B cell (primary cell): ENCODE data around the gene RAB3IP. TPM values are rescaled to one million over a fixed set of nuclear protein-coding genes. Genes with fewer than 3 reads are reported as not detected.

ENCODE experiments used
- ATAC-seq: fragments of 200-7000 bp; cut with Tn5 transposase; one replicate; pipeline ENCODE4 v1.10.0; 2021; ENCODE audit warnings: low read depth, mild to moderate bottlenecking, moderate number of reproducible peaks, moderate library complexity
- CTCF ChIA-PET: fragments of 350-600 bp; sonication (Branson Sonifier 250); formaldehyde crosslinking; loops from one replicate; lab custom pipeline; 2021; ENCODE audit warnings: antibody characterized with exemption, inconsistent platforms; lab: Charles Lee
- POLR2A ChIA-PET: fragments of 350-600 bp; sonication (Branson Sonifier 250); formaldehyde crosslinking; loops from one replicate; lab custom pipeline; 2021; ENCODE audit warnings: antibody characterized with exemption; lab: Charles Lee
- DNase-seq: peaks from one replicate; pipeline ENCODE4 v3.0.0; 2013
- H2AFZ ChIP-seq: 2 replicates; pipeline ENCODE4 v1.6.1; 2012; ENCODE audit warnings: mild to moderate bottlenecking, low read depth, low read length; ENCODE audit not compliant: insufficient read depth, poor library complexity, severe bottlenecking
- H3K27ac ChIP-seq, 2 donors: 1 replicate in 1 of 2; 2 replicates in 1 of 2; pipeline ENCODE4 v1.5.1; 2012 to 2013; ENCODE audit warnings: low read length in 2 of 2, mild to moderate bottlenecking in 2 of 2, moderate library complexity in 1 of 2
- H3K27me3 ChIP-seq, 4 experiments: fragments of 200-600 bp in 1 of 4; sonication (generic) in 1 of 4; replicated peaks in 1 of 4; 1 replicate in 2 of 4; 2 replicates in 2 of 4; pipeline versions ENCODE4 v1.6.1 to v1.7.0; 2013 to 2016; ENCODE audit warnings: low read length in 3 of 4, mild to moderate bottlenecking in 2 of 4, mixed read lengths in 1 of 4, moderate library complexity in 1 of 4; ENCODE audit not compliant: insufficient read depth in 4 of 4, control insufficient read depth in 3 of 4; ENCODE audit errors: control extremely low read depth in 1 of 4
- H3K36me3 ChIP-seq, 2 experiments: replicated peaks in 1 of 2; 1 replicate in 1 of 2; 2 replicates in 1 of 2; pipeline versions ENCODE4 v1.6.1 to v1.7.1; 2013; ENCODE audit warnings: low read length in 1 of 2; ENCODE audit not compliant: insufficient read depth in 2 of 2, control insufficient read depth in 1 of 2; ENCODE audit errors: control extremely low read depth in 1 of 2, extremely low read depth in 1 of 2
- H3K4me1 ChIP-seq, 2 donors: fragments of 200-600 bp in 1 of 2; sonication (generic) in 1 of 2; 1 replicate in 1 of 2; 2 replicates in 1 of 2; pipeline versions ENCODE4 v1.5.1 to v1.6.1; 2013 to 2017; ENCODE audit warnings: low read length in 2 of 2; ENCODE audit not compliant: control insufficient read depth in 2 of 2, insufficient read depth in 2 of 2
- H3K4me2 ChIP-seq: replicated peaks from 2 replicates; pipeline ENCODE3; 2012; ENCODE audit warnings: mild to moderate bottlenecking, low read depth, low read length; ENCODE audit not compliant: poor library complexity, severe bottlenecking
- H3K4me3 ChIP-seq, 5 experiments: fragments of 200-600 bp in 1 of 5; sonication (generic) in 1 of 5; 1 replicate in 3 of 5; 2 replicates in 2 of 5; pipeline versions ENCODE4 v1.5.1 to v1.7.0; 2011 to 2016; ENCODE audit warnings: low read length in 4 of 5, mild to moderate bottlenecking in 4 of 5, low read depth in 2 of 5, control low read depth in 1 of 5, moderate library complexity in 1 of 5; ENCODE audit not compliant: insufficient read depth in 1 of 5; ENCODE audit errors: control extremely low read depth in 1 of 5, extremely low read depth in 1 of 5
- H3K79me2 ChIP-seq: fragments of 200-600 bp; sonication (generic); one replicate; pipeline ENCODE4 v1.6.0; 2016; ENCODE audit warnings: low read length; ENCODE audit not compliant: control insufficient read depth, insufficient read depth
- H3K9ac ChIP-seq: fragments of 200-600 bp; sonication (generic); 2 replicates; pipeline ENCODE4 v1.6.1; 2017; ENCODE audit warnings: mild to moderate bottlenecking, low read length, moderate library complexity
- H3K9me3 ChIP-seq, 3 donors: one replicate each; pipeline versions ENCODE4 v1.6.1 to v1.7.1; 2013; ENCODE audit warnings: low read length in 2 of 3; ENCODE audit not compliant: control insufficient read depth in 2 of 3, insufficient read depth in 1 of 3; ENCODE audit errors: control extremely low read depth in 1 of 3
- H4K20me1 ChIP-seq: 2 replicates; pipeline ENCODE4 v1.6.0; 2012; ENCODE audit warnings: mild to moderate bottlenecking, low read length; ENCODE audit not compliant: insufficient read depth, control insufficient read depth, poor library complexity, severe bottlenecking
- H3K27ac Mint-ChIP-seq: one replicate; pipeline ENCODE4 v1.8.0; 2021; ENCODE audit warnings: mixed read lengths
- H3K27me3 Mint-ChIP-seq: one replicate; pipeline ENCODE4 v1.8.0; 2021; ENCODE audit warnings: mixed read lengths
- H3K4me1 Mint-ChIP-seq: one replicate; pipeline ENCODE4 v1.8.0; 2021; ENCODE audit warnings: mixed read lengths
- H3K4me3 Mint-ChIP-seq: one replicate; pipeline ENCODE4 v1.8.0; 2021; ENCODE audit warnings: mixed read lengths
- H3K9me3 Mint-ChIP-seq: one replicate; pipeline ENCODE4 v1.8.0; 2022; ENCODE audit warnings: mixed read lengths; ENCODE audit not compliant: insufficient read depth
- CTCF ChIP-seq: fragments of 200-600 bp; IDR thresholded peaks from one replicate; pipeline ENCODE4 v1.8.0; 2022; ENCODE audit warnings: antibody characterized with exemption, mild to moderate bottlenecking
- EZH2 ChIP-seq: IDR thresholded peaks from 2 replicates; pipeline ENCODE4 v1.6.1; 2012; ENCODE audit warnings: borderline replicate concordance, low read depth, mild to moderate bottlenecking, moderate library complexity, low read length; ENCODE audit not compliant: insufficient read depth, poor library complexity, severe bottlenecking
- WGBS: methylation state at CpG from one replicate; pipeline ENCODE4 v1.1.5; 2013; ENCODE audit warnings: missing lambda C conversion rate; ENCODE audit not compliant: insufficient coverage; 5-methylcytosine and 5-hydroxymethylcytosine counted together
- intact Hi-C: fragments of 100-400 bp; cut with micrococcal nuclease; formaldehyde crosslinking; loops from one replicate; pipeline ENCODE4 v1.10.0; 2022
- polyA plus RNA-seq: library from polyadenylated mRNA; depleted of rRNA; stranded (reverse); fragments of >200 nt; gene quantifications from 2 replicates; pipeline ENCODE4 v1.2.3, GENCODE V29; 2012
- total RNA-seq, 2 donors: library from RNA; stranded (reverse); fragments of 120-200 nt in 1 of 2; gene quantifications; 1 replicate in 1 of 2; 2 replicates in 1 of 2; pipeline versions ENCODE4 v1.2.3 to v1.2.4, GENCODE V29; 2013 to 2022

Gene RAB3IP
- total and polyA plus RNA-seq, 2 donors (not counting 1 experiment from before 2014, with no cell fraction given): 11.2 to 37.9 TPM

- Histone ChIP-seq H3K4me1 (no peaks in the 10 kb centered on the region), H3K27ac (no peak overlapping the region), H3K4me2 (no peak overlapping the region), H3K9ac (no peak overlapping the region), H3K27me3 (no peaks in the 10 kb centered on the region), H3K9me3 (no peaks in the 10 kb centered on the region), H2AFZ (no peak overlapping the region), H4K20me1 (no peaks in the 10 kb centered on the region), H3K36me3 (no peaks in the 10 kb centered on the region), H3K4me3 (no peak overlapping the region), H3K79me2 (no peaks in the 10 kb centered on the region)
- no peaks in the 10 kb centered on the region for H3K9me3 Mint-ChIP-seq
- ATAC-seq (no peak), DNase-seq (no peak)
- CTCF ChIA-PET: no interaction called here
- H3K27ac Mint-ChIP-seq: no peak overlapping the region
- no peaks in the 10 kb centered on the region for H3K4me1 Mint-ChIP-seq
- H3K4me3 Mint-ChIP-seq: no peak overlapping the region
- H3K27me3 Mint-ChIP-seq: peaks cover 22% of the 10 kb centered on the region
- no peak for TF ChIP-seq CTCF
- TF ChIP-seq EZH2: no peak
- 96% methylated on average over 3 of the region's 4 CpGs for WGBS
- POLR2A ChIA-PET: no interaction called here
- intact Hi-C loops: no loop called here
These were observed 106.2 kb downstream of the RAB3IP start for GRCh38 chr12:69844836-69845235.

- no peaks in the 10 kb centered on the region for H3K36me3 ChIP-seq
- CTCF ChIA-PET: no interaction called here
- peaks cover 0 to 4% (median 3%) of the 10 kb centered on the region in 3 donors for H3K9me3 ChIP-seq
- no peak overlapping the region for H2AFZ ChIP-seq
- no peaks in the 10 kb centered on the region for H3K9me3 Mint-ChIP-seq
- no peaks in the 10 kb centered on the region for H4K20me1 ChIP-seq
- no peak overlapping the region for H3K4me3 ChIP-seq
- intact Hi-C loops: no loop called here
- no peaks in the 10 kb centered on the region for H3K4me1 ChIP-seq
- H3K27ac Mint-ChIP-seq: no peak overlapping the region
- POLR2A ChIA-PET: no interaction called here
- H3K9ac ChIP-seq: no peak overlapping the region
- no peaks in the 10 kb centered on the region for H3K79me2 ChIP-seq
- H3K4me1 Mint-ChIP-seq: no peaks in the 10 kb centered on the region
- DNase-seq: no peak
- no peak for ATAC-seq
- peaks cover 13% of the 10 kb centered on the region for H3K27me3 Mint-ChIP-seq
- no peak overlapping the region for H3K4me2 ChIP-seq
- H3K4me3 Mint-ChIP-seq: no peak overlapping the region
- H3K27ac ChIP-seq: no peak overlapping the region
- H3K27me3 ChIP-seq: no peaks in the 10 kb centered on the region
- TF ChIP-seq EZH2: no peak
- TF ChIP-seq CTCF: no peak
These were observed 108.3 kb downstream of the RAB3IP start for GRCh38 chr12:69846976-69847375.
